ENCODE results near the gene DDIT3.

Gene DDIT3

GRCh38 chr12:57467915-57468314 lies 52.4 kb downstream of the DDIT3 start:
- DNase-seq (ENCODE audit: low read depth in 2 of 2), result no peak

- no peak for DNase-seq (ENCODE audit: low read depth in 2 of 2)
Observed at GRCh38 chr12:57467212-57467874, 53.0 kb downstream of the DDIT3 start.
